ENCODE data around the gene SMIM5. TPM values are rescaled to one million over a fixed set of nuclear protein-coding genes. Genes with fewer than 3 reads are reported as not detected.

The SMIM5 gene
- total and polyA plus RNA-seq, 9 of the 15 experiments (the other 6 are each of a cell fraction or from before 2014, with no cell fraction given) = 0.08 TPM; not detected in 8

DNA sequence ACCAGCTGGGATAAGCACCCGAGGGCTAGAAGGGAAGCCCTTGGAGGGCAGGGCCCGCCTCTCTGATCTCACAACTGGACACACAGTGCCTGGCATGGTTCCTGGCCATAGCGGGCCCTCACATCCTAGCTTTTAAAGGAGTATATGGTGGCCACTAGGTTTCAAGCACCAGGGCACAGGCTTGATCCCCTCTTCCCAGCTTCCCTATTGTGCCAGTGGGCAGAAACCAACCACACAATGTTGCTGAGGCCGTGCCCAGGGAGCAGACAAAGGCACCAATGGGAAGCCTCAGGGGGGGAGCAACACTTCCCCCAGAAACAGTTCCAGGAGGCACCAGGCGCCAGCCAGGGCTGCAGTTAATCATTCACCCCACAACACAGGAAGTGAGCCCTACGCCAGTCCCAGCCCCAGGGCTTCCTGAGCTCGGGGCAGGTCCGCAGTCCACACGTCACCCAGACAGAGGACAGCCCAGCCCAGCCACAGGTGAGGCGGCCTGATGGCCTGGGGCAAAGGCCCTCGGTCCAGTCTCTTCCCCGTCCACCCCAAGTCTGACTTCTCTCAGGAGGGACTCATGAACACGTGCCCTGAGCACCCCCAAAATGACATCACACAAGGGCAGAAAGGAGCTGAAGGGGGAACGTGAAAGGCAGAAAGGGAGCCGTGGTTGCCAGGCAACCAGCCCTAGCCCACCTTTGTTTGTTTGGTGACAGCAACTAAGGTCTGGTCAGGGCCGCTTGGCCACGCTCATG lies 12.8 kb downstream of the SMIM5 start:
- H3K79me2 ChIP-seq (ENCODE audit: control insufficient read depth, insufficient read depth, low read length) = no peaks in the 10 kb centered on the region
- no peaks in the 10 kb centered on the region for H3K9me3 ChIP-seq (replicated peaks; ENCODE audit: control insufficient read depth, insufficient read depth, low read depth, low read length)
- intact Hi-C loops (cut with micrococcal nuclease) = no loop called here
- ATAC-seq (no peak), FAIRE-seq (no peak), DNase-seq (ENCODE audit: extremely low read depth in 1 of 4, low spot score in 3 of 4) (no peak)
- H3K9ac ChIP-seq (ENCODE audit: insufficient read depth in 1 of 2, low read depth in 2 of 2, low read length in 2 of 2) = 0 out of 4 replicates have a peak overlapping the region, but pooled peaks of 1 of the 2 experiments have one; percentile 13
- in situ Hi-C loops (cut with MboI) = no loop called here
- H3K4me3 ChIP-seq = no peak overlapping the region
- H2AFZ ChIP-seq (ENCODE audit: low read depth, low read length) = no peak overlapping the region
- POLR2A ChIA-PET = interaction anchor here (0.5 to 2.1 kb wide), 8 partner anchors 9 to 127 kb away, joined by 3 to 15 read pairs (median 4); partner anchors contain the start of genes RECQL5 and SAP30BP
- peaks cover 3% of the 10 kb centered on the region for H3K9me1 ChIP-seq (ENCODE audit: control insufficient read depth, insufficient read depth, low read length)
- H4K20me1 ChIP-seq (replicated peaks; ENCODE audit: control insufficient read depth, insufficient read depth, low read length) = 0 out of 2 replicates have a peak, but pooled peaks cover 6% of the 10 kb centered on the region
- H3K27me3 ChIP-seq (ENCODE audit: control insufficient read depth in 2 of 2, insufficient read depth in 2 of 2, low read length in 2 of 2) = no peaks in the 10 kb centered on the region
- no peak overlapping the region for H3K27ac ChIP-seq (ENCODE audit: extremely low read depth, low read depth, low read length)
- TF ChIP-seq RFX1 (IDR thresholded peaks at IDR 0.05) = peak; percentile 52
- no peak for TF ChIP-seq ZBTB9 (CRISPR knock-in tag; IDR thresholded peaks at IDR 0.05)
- no peak for TF ChIP-seq U2AF1 (optimal IDR thresholded peaks at IDR 0.05; ENCODE audit: low read depth, low read length)
- no peak for TF ChIP-seq HMG20A (CRISPR knock-in tag; conservative IDR thresholded peaks at IDR 0.05)
- TF ChIP-seq, protein P1, sequence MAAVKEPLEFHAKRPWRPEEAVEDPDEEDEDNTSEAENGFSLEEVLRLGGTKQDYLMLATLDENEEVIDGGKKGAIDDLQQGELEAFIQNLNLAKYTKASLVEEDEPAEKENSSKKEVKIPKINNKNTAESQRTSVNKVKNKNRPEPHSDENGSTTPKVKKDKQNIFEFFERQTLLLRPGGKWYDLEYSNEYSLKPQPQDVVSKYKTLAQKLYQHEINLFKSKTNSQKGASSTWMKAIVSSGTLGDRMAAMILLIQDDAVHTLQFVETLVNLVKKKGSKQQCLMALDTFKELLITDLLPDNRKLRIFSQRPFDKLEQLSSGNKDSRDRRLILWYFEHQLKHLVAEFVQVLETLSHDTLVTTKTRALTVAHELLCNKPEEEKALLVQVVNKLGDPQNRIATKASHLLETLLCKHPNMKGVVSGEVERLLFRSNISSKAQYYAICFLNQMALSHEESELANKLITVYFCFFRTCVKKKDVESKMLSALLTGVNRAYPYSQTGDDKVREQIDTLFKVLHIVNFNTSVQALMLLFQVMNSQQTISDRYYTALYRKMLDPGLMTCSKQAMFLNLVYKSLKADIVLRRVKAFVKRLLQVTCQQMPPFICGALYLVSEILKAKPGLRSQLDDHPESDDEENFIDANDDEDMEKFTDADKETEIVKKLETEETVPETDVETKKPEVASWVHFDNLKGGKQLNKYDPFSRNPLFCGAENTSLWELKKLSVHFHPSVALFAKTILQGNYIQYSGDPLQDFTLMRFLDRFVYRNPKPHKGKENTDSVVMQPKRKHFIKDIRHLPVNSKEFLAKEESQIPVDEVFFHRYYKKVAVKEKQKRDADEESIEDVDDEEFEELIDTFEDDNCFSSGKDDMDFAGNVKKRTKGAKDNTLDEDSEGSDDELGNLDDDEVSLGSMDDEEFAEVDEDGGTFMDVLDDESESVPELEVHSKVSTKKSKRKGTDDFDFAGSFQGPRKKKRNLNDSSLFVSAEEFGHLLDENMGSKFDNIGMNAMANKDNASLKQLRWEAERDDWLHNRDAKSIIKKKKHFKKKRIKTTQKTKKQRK (IDR thresholded peaks at IDR 0.05; ENCODE audit: borderline replicate concordance, low read depth, low read length) = no peak
- no peak for TF ChIP-seq NFIC (IDR thresholded peaks at IDR 0.05)
- no peak for TF ChIP-seq E2F4 (CRISPR knock-in tag; IDR thresholded peaks at IDR 0.05; ENCODE audit: low read depth)
- TF ChIP-seq, protein P2, sequence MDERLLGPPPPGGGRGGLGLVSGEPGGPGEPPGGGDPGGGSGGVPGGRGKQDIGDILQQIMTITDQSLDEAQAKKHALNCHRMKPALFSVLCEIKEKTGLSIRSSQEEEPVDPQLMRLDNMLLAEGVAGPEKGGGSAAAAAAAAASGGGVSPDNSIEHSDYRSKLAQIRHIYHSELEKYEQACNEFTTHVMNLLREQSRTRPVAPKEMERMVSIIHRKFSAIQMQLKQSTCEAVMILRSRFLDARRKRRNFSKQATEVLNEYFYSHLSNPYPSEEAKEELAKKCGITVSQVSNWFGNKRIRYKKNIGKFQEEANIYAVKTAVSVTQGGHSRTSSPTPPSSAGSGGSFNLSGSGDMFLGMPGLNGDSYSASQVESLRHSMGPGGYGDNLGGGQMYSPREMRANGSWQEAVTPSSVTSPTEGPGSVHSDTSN (CRISPR knock-in tag; IDR thresholded peaks at IDR 0.05; ENCODE audit: low read depth) = no peak
- TF ChIP-seq, protein P2 (tag; conservative IDR thresholded peaks at IDR 0.05; ENCODE audit: low read depth) = no peak
- H3K4me1 ChIP-seq (replicated peaks in 1 of 2; ENCODE audit: control insufficient read depth in 2 of 2, insufficient read depth in 2 of 2, low read length in 2 of 2) = peaks cover 15 to 21% of the 10 kb centered on the region in 2 experiments; a peak in 4 of 5 replicates
- WGBS (ENCODE audit: insufficient coverage, low coverage, missing lambda C conversion rate) = 86% methylated on average over 17 of the region's 17 CpGs
- BruUV-seq (replicated peaks) = no TSS peak
- peaks cover 26% of the 10 kb centered on the region for H3K36me3 ChIP-seq (ENCODE audit: control insufficient read depth, insufficient read depth, low read length)
- CTCF ChIA-PET (ENCODE audit: low intra/inter-chr PET ratio) = no interaction called here
- no peak overlapping the region for H3K4me2 ChIP-seq (ENCODE audit: insufficient read depth, low read length)
